Stimulated activated CD4-positive, alpha-beta T cell treated with anti-CD3 and anti-CD28 coated beads, Interleukin-15, amount 100 ng/mL, for 1 hour (primary cell): ENCODE data around the gene EID3.

Source experiments
- DNase-seq, 2 donors: peaks; one replicate each; pipeline ENCODE4 v3.0.0-alpha.2; 2020; ENCODE audit warnings: low read depth in 1 of 2, low spot score in 1 of 2

Gene EID3

DNA sequence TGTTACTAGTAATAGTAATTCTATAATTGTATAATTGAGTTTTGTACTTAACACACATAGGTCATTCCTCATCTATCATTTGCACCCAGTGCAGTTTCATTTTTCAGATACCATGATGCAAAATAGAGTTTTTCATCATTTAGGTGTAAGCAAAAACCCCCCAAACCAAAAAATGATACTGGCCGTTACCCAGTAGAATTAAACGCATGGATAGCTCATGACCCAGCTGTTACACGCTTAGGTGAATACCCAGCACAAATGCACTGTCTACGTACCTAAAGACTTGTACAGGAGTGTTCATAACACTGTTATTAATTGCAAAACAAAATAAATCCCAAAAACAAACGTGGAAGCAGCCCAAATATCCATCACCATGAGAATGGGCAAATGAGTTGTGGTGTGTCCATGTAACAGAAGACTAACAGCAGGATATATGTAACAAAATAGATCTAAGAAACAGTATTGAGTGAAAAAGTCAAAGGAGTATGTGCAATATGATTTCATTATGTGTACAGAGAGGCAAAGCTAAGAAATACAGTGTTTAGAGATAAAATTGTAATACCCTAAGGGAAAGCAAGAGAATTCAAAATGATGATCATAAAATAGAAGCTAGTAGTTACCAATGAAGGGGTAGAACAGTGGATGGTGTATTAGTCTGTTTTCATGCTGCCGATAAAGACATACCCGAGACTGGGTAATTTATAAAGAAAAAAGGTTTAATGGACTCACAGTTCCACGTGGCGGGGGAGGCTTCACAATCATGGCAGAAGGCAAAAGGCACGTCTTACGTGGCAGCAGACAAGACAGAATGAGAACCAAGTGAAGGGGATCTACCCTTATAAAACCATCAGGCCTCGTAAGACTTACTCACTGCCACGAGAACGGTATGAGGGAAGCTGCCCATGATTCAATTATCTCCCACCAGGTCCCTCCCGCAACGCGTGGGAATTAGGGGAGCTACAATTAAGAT lies 49.8 kb downstream of the EID3 start:
- DNase-seq = no peak

DNA sequence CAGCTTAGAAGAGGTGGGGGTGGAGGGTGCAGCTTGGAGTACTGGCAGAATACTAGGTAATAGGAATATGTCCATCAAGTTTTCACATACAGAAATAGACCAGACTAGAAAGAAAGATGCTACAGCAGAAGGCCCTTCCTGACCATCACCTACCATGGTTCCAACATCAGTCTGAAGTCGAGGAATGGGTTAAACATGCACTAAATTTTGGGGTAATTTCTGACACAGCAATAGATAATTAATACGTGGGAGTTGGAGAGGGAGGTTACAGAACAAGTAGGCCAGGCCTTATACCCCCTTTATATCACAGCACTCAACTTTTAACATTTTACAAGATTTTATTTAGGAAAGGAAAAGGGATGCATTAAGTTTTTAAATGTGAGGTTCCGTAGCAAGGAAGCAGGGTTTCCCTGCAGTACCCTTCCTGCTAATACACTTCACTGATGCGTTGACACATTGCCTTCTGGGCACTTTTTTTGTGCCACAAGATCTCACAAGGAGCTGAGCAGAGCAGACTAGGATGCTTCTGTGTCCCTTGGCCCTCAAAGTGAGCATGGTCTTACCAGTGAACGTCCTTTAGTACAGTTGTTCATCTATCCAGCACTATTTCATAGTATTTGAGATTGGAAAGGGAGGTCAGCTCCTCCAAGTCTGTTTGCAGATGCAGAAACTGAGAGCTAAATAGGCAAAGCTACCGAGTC lies 50.8 kb downstream of the EID3 start:
- no peak for DNase-seq
